ENCODE results near the gene SORBS1.

DNA sequence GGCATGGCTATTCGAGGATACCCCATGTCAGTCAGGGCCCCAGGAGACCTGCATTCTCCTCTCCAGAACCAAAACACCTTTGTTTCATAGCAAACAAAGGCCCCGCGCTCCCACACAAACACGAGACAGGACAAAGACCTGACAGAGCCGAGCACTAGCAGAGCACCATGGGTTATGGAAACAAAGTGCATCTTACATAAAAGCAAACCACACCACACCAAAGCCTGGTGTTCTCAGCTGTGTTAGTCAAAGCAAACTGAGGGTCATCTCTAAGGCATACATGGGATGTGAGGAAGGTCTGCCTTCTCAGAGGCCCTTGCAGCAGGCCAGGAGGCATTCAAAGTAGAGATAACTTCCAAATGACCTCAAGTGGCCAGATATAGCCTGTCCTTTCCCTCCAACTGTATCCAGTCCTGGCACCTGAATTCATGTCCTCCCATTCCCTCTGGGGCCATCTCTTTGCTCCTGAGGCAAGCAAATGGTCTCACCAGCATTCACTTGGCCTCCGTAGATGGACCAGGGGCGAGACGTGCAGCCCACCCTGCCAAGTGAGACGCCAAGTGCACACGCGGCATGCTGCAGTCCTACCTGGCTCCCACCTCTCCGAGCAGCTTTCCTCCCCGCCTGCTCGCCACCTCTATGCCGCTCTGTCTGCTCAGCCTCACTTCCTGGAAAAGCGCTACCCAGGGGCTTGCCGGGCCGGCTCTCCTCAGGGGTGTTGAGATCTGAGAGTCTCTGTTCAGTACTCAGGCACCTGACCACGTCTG is 225.1 kb downstream of the SORBS1 start:
- TF ChIP-seq, protein P1, sequence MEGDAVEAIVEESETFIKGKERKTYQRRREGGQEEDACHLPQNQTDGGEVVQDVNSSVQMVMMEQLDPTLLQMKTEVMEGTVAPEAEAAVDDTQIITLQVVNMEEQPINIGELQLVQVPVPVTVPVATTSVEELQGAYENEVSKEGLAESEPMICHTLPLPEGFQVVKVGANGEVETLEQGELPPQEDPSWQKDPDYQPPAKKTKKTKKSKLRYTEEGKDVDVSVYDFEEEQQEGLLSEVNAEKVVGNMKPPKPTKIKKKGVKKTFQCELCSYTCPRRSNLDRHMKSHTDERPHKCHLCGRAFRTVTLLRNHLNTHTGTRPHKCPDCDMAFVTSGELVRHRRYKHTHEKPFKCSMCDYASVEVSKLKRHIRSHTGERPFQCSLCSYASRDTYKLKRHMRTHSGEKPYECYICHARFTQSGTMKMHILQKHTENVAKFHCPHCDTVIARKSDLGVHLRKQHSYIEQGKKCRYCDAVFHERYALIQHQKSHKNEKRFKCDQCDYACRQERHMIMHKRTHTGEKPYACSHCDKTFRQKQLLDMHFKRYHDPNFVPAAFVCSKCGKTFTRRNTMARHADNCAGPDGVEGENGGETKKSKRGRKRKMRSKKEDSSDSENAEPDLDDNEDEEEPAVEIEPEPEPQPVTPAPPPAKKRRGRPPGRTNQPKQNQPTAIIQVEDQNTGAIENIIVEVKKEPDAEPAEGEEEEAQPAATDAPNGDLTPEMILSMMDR (conservative IDR thresholded peaks at IDR 0.05; ENCODE audit: low read depth, low read length) = no peak
- TF ChIP-seq EZH2 (IDR thresholded peaks at IDR 0.05; ENCODE audit: borderline replicate concordance, low read depth, low read length, poor library complexity, severe bottlenecking) = no peak

All from A673 (cell line).